ENCODE measurements around the gene TAF4. TPM values are rescaled to one million over a fixed set of nuclear protein-coding genes. Genes with fewer than 3 reads are reported as not detected.

TAF4 gene
- 2.5 and 4.5 TPM in 2 replicates for total RNA-seq

GRCh38 chr20:62065674-62066338, at the start of gene TAF4:
Gene TAF4 (minus strand): TSS chr20:62065881. CDS start chr20:62065810, 71 bp downstream.

Other genes with a start within 250 kb of the TAF4 start
- gene LSM14B, start 56.6 kb upstream of the TAF4 start, total RNA-seq, result 26.9 and 27.6 TPM in 2 replicates
- 497 and 513 TPM in 2 replicates for gene PSMA7, start 77.5 kb upstream of the TAF4 start, total RNA-seq
- 6.1 and 6.7 TPM in 2 replicates for gene SS18L1, start 77.9 kb upstream of the TAF4 start, total RNA-seq
- gene MTG2, start 117.1 kb upstream of the TAF4 start, total RNA-seq, result 23.3 and 24.5 TPM in 2 replicates
- gene HRH3, start 154.4 kb upstream of the TAF4 start, total RNA-seq, result not detected in 2 replicates
- gene OSBPL2, start 172.6 kb upstream of the TAF4 start, total RNA-seq, result 11.9 and 14.0 TPM in 2 replicates
- 192 and 194 TPM in 2 replicates for gene ADRM1, start 237.1 kb upstream of the TAF4 start, total RNA-seq

Measured in bronchus fibroblast of lung (primary cell).